Stimulated activated CD8-positive, alpha-beta memory T cell treated with anti-CD3 and anti-CD28 coated beads, Interleukin-12 subunit alpha, Interleukin-12 subunit beta, amount 100 ng/mL, for 24 hours (primary cell): ENCODE measurements around the gene DCP1B.

ENCODE experiments used
- DNase-seq: peaks from one replicate; pipeline ENCODE4 v3.0.0-alpha.2; 2020; ENCODE audit errors: extremely low read depth

The DCP1B gene

GRCh38 chr12:2004113-2004929 lies at the start of gene DCP1B:
TSS of gene DCP1B (minus strand) at chr12:2004457. CDS start at chr12:2004431, 26 bp downstream.
- peak; percentile 91 for DNase-seq

GRCh38 chr12:2053691-2054090 lies 49.4 kb upstream of the DCP1B start:
- no peak for DNase-seq

- no peak for DNase-seq
Measured at GRCh38 chr12:2052826-2053678, 48.8 kb upstream of the DCP1B start, which contains the start of gene CACNA1C. TSS of gene CACNA1C (plus strand) at chr12:2052987. CDS start at chr12:2053563, 576 bp downstream.

GRCh38 chr12:2051700-2052621 lies 47.7 kb upstream of the DCP1B start:
- no peak for DNase-seq

GRCh38 chr12:2049604-2050540 lies 45.6 kb upstream of the DCP1B start:
- DNase-seq, result no peak

- no peak for DNase-seq
Measured at GRCh38 chr12:2047752-2048151, 43.5 kb upstream of the DCP1B start.

GRCh38 chr12:2046957-2047356 lies 42.7 kb upstream of the DCP1B start:
- DNase-seq, result no peak

GRCh38 chr12:2044165-2044564 lies 39.9 kb upstream of the DCP1B start:
- DNase-seq, result no peak

GRCh38 chr12:2043054-2043453 lies 38.8 kb upstream of the DCP1B start:
- DNase-seq, result no peak

GRCh38 chr12:2039034-2039433 lies 34.8 kb upstream of the DCP1B start:
- no peak for DNase-seq

- DNase-seq, result no peak
Measured at GRCh38 chr12:2035431-2036055, 31.3 kb upstream of the DCP1B start.

- DNase-seq, result peak; percentile 82
Measured at GRCh38 chr12:2034633-2035430, 30.6 kb upstream of the DCP1B start.

- DNase-seq, result no peak
Measured at GRCh38 chr12:2032506-2032905, 28.2 kb upstream of the DCP1B start.

- DNase-seq, result no peak
Measured at GRCh38 chr12:2029851-2030250, 25.6 kb upstream of the DCP1B start.

- no peak for DNase-seq
Measured at GRCh38 chr12:2027351-2027750, 23.1 kb upstream of the DCP1B start.

- no peak for DNase-seq
Measured at GRCh38 chr12:2023365-2023764, 19.1 kb upstream of the DCP1B start.

GRCh38 chr12:2020511-2020910 lies 16.3 kb upstream of the DCP1B start:
- no peak for DNase-seq

- DNase-seq, result no peak
Measured at GRCh38 chr12:2019126-2019525, 14.9 kb upstream of the DCP1B start.

GRCh38 chr12:2018391-2018790 lies 14.1 kb upstream of the DCP1B start:
- DNase-seq, result no peak
